Duodenal mucosa (tissue), 2 donors: Measurements from ENCODE around the gene LTBP1.

Experiments
- H3K27ac ChIP-seq: one replicate; pipeline ENCODE4 v1.7.0; 2013; ENCODE audit warnings: low read depth, low read length
- H3K27me3 ChIP-seq, 2 donors: one replicate each; pipeline ENCODE4 v1.7.0; 2013; ENCODE audit warnings: low read length in 2 of 2, control low read depth in 1 of 2; ENCODE audit not compliant: insufficient read depth in 2 of 2, control insufficient read depth in 1 of 2
- H3K36me3 ChIP-seq, 2 donors: one replicate each; pipeline ENCODE4 v1.7.0; 2013; ENCODE audit warnings: low read length in 2 of 2, control low read depth in 1 of 2; ENCODE audit not compliant: insufficient read depth in 2 of 2, control insufficient read depth in 1 of 2
- H3K4me1 ChIP-seq, 2 donors: one replicate each; pipeline ENCODE4 v1.7.0; 2013; ENCODE audit warnings: low read length in 2 of 2, control low read depth in 1 of 2; ENCODE audit not compliant: insufficient read depth in 2 of 2, control insufficient read depth in 1 of 2
- H3K4me3 ChIP-seq, 2 donors: one replicate each; pipeline ENCODE4 v1.7.0; 2013; ENCODE audit warnings: low read length in 2 of 2, low read depth in 1 of 2
- H3K9ac ChIP-seq, 2 donors: one replicate each; pipeline ENCODE4 v1.7.0; 2013; ENCODE audit warnings: low read length in 2 of 2, low read depth in 1 of 2
- H3K9me3 ChIP-seq, 2 donors: one replicate each; pipeline ENCODE4 v1.7.0; 2013; ENCODE audit warnings: low read length in 2 of 2, control low read depth in 1 of 2; ENCODE audit not compliant: control insufficient read depth in 1 of 2

The LTBP1 gene

GRCh38 chr2:33142810-33143209, 196.1 kb downstream of the LTBP1 start:
- Histone ChIP-seq H3K9me3 (no peaks in the 10 kb centered on the region), H3K9ac (no peak overlapping the region), H3K4me1 (no peaks in the 10 kb centered on the region), H3K27me3 (no peaks in the 10 kb centered on the region), H3K4me3 (no peak overlapping the region), H3K36me3 (no peaks in the 10 kb centered on the region), H3K27ac (no peak overlapping the region)

GRCh38 chr2:33144243-33144642, 197.5 kb downstream of the LTBP1 start:
- Histone ChIP-seq H3K4me1 (no peaks in the 10 kb centered on the region), H3K27me3 (no peaks in the 10 kb centered on the region), H3K27ac (no peak overlapping the region), H3K9ac (no peak overlapping the region), H3K36me3 (no peaks in the 10 kb centered on the region), H3K4me3 (no peak overlapping the region), H3K9me3 (no peaks in the 10 kb centered on the region)

- Histone ChIP-seq H3K9ac (no peak overlapping the region), H3K4me1 (no peaks in the 10 kb centered on the region), H3K36me3 (no peaks in the 10 kb centered on the region), H3K27me3 (no peaks in the 10 kb centered on the region), H3K27ac (no peak overlapping the region), H3K9me3 (no peaks in the 10 kb centered on the region), H3K4me3 (no peak overlapping the region)
Measured at GRCh38 chr2:33145459-33145858, 198.7 kb downstream of the LTBP1 start.

- H3K9me3 ChIP-seq: no peaks in the 10 kb centered on the region
- H3K4me1 ChIP-seq: no peaks in the 10 kb centered on the region
- no peak overlapping the region for H3K4me3 ChIP-seq
- no peak overlapping the region for H3K27ac ChIP-seq
- H3K36me3 ChIP-seq: no peaks in the 10 kb centered on the region
- H3K27me3 ChIP-seq: no peaks in the 10 kb centered on the region
- no peak overlapping the region for H3K9ac ChIP-seq
Measured at GRCh38 chr2:33146102-33146501, 199.3 kb downstream of the LTBP1 start.

DNA sequence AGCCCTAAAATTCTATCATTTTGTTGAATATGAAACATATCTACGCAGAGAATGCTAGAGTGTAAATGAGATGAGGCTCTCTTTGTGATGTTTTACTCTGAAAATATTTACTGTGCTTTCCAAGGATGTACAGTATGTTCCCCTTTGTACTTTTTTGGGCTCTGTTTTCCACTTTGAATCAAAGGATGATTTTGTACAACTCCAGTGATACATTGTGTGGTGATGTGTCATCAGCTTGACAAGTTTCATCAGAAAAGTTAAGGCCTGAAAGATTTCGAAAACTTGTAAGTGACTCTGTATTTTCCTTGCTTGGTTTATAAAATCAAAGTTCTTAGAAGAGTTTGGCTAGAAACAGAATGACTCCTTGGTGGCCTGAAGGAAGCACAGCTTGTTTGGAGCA, 206.3 kb downstream of the LTBP1 start:
- no peak overlapping the region for H3K4me3 ChIP-seq
- H3K9me3 ChIP-seq: no peaks in the 10 kb centered on the region
- H3K27me3 ChIP-seq: no peaks in the 10 kb centered on the region
- H3K36me3 ChIP-seq: no peaks in the 10 kb centered on the region
- H3K27ac ChIP-seq: no peak overlapping the region
- no peak overlapping the region for H3K9ac ChIP-seq
- no peaks in the 10 kb centered on the region for H3K4me1 ChIP-seq

DNA sequence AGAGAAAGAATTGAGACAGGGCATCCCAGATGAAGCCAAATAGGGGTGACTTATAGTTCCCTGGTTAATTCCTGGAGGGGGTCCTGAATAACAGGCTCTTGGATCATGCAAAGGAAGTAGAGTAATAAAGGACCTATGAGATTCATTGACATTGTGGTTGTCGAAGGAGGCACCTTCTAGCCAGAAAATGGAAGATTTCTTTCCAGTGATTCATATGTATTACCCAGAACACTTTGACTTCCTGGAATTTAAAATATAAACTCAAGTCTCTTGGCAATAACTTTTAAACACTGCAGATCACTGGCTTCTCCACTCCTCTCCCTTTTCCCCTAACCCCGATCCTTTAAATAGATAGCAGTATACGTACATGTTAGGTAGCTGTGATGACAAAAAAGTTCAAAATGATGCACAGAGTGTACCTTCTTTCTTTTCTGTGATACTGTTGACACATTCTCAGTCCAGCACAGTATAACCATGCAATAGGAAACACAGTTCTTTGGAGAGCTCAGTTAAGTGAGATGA, 211.8 kb downstream of the LTBP1 start:
- no peak overlapping the region for H3K9ac ChIP-seq
- H3K27ac ChIP-seq: no peak overlapping the region
- no peaks in the 10 kb centered on the region for H3K9me3 ChIP-seq
- H3K36me3 ChIP-seq: no peaks in the 10 kb centered on the region
- no peaks in the 10 kb centered on the region for H3K27me3 ChIP-seq
- no peak overlapping the region for H3K4me3 ChIP-seq
- no peaks in the 10 kb centered on the region for H3K4me1 ChIP-seq

GRCh38 chr2:33160191-33160590, 213.4 kb downstream of the LTBP1 start:
- Histone ChIP-seq H3K9ac (no peak overlapping the region), H3K4me3 (no peak overlapping the region), H3K36me3 (no peaks in the 10 kb centered on the region), H3K4me1 (no peaks in the 10 kb centered on the region), H3K27me3 (no peaks in the 10 kb centered on the region), H3K9me3 (no peaks in the 10 kb centered on the region), H3K27ac (no peak overlapping the region)

- H3K4me1 ChIP-seq: no peaks in the 10 kb centered on the region
- H3K4me3 ChIP-seq: no peak overlapping the region
- no peaks in the 10 kb centered on the region for H3K9me3 ChIP-seq
- H3K27me3 ChIP-seq: no peaks in the 10 kb centered on the region
- no peaks in the 10 kb centered on the region for H3K36me3 ChIP-seq
- H3K27ac ChIP-seq: no peak overlapping the region
- no peak overlapping the region for H3K9ac ChIP-seq
Measured at GRCh38 chr2:33166287-33166881, 219.6 kb downstream of the LTBP1 start.

DNA sequence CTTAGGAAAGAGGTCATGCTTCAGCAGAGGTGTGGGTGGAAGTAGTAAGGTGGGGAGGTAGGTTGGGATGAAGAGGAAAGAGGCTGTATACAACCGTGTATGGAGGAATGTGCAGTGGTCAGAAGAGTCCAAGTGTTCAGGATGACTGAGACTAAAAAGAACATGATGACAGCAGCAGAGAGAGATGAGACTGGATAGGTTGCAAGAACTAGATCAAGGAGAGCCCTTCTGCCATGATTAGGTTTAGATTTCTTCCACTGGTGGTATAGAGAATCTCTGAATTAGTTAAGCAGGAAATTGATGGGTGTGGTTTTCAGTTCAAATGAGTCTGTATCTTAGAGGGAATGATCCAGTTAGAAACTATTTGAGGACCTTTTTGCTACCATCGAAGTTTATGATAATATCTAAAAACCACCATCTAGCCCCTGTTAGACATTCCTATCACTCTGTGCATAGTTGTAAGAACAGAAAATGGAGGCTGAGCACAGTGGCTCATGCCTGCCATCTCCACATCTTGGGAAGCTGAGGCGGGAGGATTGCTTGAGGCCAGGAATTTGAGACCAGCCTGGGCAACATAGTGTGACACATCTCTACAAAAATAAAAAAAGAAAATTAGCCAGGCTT, 221.0 kb downstream of the LTBP1 start:
- Histone ChIP-seq H3K36me3 (no peaks in the 10 kb centered on the region), H3K27me3 (no peaks in the 10 kb centered on the region), H3K4me1 (no peaks in the 10 kb centered on the region), H3K27ac (no peak overlapping the region), H3K9ac (no peak overlapping the region), H3K4me3 (no peak overlapping the region), H3K9me3 (no peaks in the 10 kb centered on the region)

GRCh38 chr2:33168425-33168824, 221.7 kb downstream of the LTBP1 start:
- no peak overlapping the region for H3K27ac ChIP-seq
- no peaks in the 10 kb centered on the region for H3K4me1 ChIP-seq
- H3K4me3 ChIP-seq: no peak overlapping the region
- no peaks in the 10 kb centered on the region for H3K9me3 ChIP-seq
- H3K36me3 ChIP-seq: no peaks in the 10 kb centered on the region
- no peak overlapping the region for H3K9ac ChIP-seq
- no peaks in the 10 kb centered on the region for H3K27me3 ChIP-seq
